NB4 (cell line): Measurements from ENCODE around the gene RAB19.

Experiments used
- DNase-seq: peaks from one replicate; pipeline ENCODE4 v3.0.0; 2010; ENCODE audit warnings: low read depth
- H3K4me3 ChIP-seq: one replicate; pipeline ENCODE4 v1.5.1; 2011; ENCODE audit warnings: mild to moderate bottlenecking, low read depth, low read length, moderate library complexity
- CTCF ChIP-seq: IDR thresholded peaks from one replicate; pipeline ENCODE4 v1.5.1; 2012; ENCODE audit warnings: low read depth, low read length
- MAX ChIP-seq: IDR thresholded peaks from 2 replicates; pipeline ENCODE4 v1.6.1; 2011; ENCODE audit warnings: low read depth, low read length
- MYC ChIP-seq: IDR thresholded peaks from 2 replicates; pipeline ENCODE4 v1.6.1; 2011; ENCODE audit warnings: low read depth, low read length
- POLR2A ChIP-seq: IDR thresholded peaks from 2 replicates; pipeline ENCODE4 v1.6.1; 2011; ENCODE audit warnings: mild to moderate bottlenecking; ENCODE audit not compliant: insufficient read length; ENCODE audit errors: extremely low read depth

The RAB19 gene

GRCh38 chr7:140425718-140426117 lies 21.9 kb downstream of the RAB19 start:
- DNase-seq, result no peak
- no peak overlapping the region for H3K4me3 ChIP-seq
- no peak for TF ChIP-seq CTCF
- TF ChIP-seq MYC, result no peak
- TF ChIP-seq POLR2A, result no peak
- no peak for TF ChIP-seq MAX

GRCh38 chr7:140426130-140426529 lies 22.3 kb downstream of the RAB19 start:
- no peak for DNase-seq
- TF ChIP-seq MYC (no peak), MAX (no peak), CTCF (no peak), POLR2A (no peak)
- no peak overlapping the region for H3K4me3 ChIP-seq

- TF ChIP-seq MYC, result no peak
- TF ChIP-seq MAX, result no peak
- no peak for TF ChIP-seq CTCF
- TF ChIP-seq POLR2A, result no peak
- no peak for DNase-seq
- H3K4me3 ChIP-seq, result no peak overlapping the region
Observed at GRCh38 chr7:140433396-140433795, 29.5 kb downstream of the RAB19 start.

- DNase-seq, result no peak
- no peak overlapping the region for H3K4me3 ChIP-seq
- no peak for TF ChIP-seq POLR2A
- no peak for TF ChIP-seq CTCF
- no peak for TF ChIP-seq MAX
- TF ChIP-seq MYC, result no peak
Observed at GRCh38 chr7:140435252-140435895, 31.5 kb downstream of the RAB19 start.

GRCh38 chr7:140439359-140439758 lies 35.5 kb downstream of the RAB19 start:
- H3K4me3 ChIP-seq, result no peak overlapping the region
- TF ChIP-seq MAX (no peak), CTCF (no peak), MYC (no peak), POLR2A (no peak)
- DNase-seq, result no peak

- no peak for TF ChIP-seq CTCF
- TF ChIP-seq MAX, result no peak
- TF ChIP-seq POLR2A, result no peak
- H3K4me3 ChIP-seq, result no peak overlapping the region
- DNase-seq, result no peak
Observed at GRCh38 chr7:140440593-140440992, 36.7 kb downstream of the RAB19 start.
